Measurements from ENCODE around the gene LRR1. TPM values are rescaled to one million over a fixed set of nuclear protein-coding genes. Genes with fewer than 3 reads are reported as not detected.
A peak's percentile ranks its signal among the peaks of the same experiment; 100 is the strongest.

The LRR1 gene
- total and polyA plus RNA-seq, 12 donors, result 4.7 to 20.9 (median 10.0) TPM

- H3K4me1 ChIP-seq (replicated peaks in 1 of 2), result peaks cover 17 to 26% of the 10 kb centered on the region in 2 donors
- H3K36me3 ChIP-seq (replicated peaks in 1 of 2), result no peaks in the 10 kb centered on the region
- intact Hi-C loops (cut with DNase I), result no loop called here
- WGBS, 4 donors, result 0% methylated on average over 9 to 15 of the region's 15 CpGs
- peak overlapping the region; percentile 64 to 93 (median 81) for H3K4me3 ChIP-seq
- TF ChIP-seq POLR2A (IDR thresholded peaks at IDR 0.05) (no peak), CTCF (IDR thresholded peaks at IDR 0.05) (no peak)
- H3K27me3 ChIP-seq, result no peaks in the 10 kb centered on the region
- peak in 3 of 7 donors; percentile 29 to 36 (median 35) for DNase-seq
- no peaks in the 10 kb centered on the region for H3K9me3 ChIP-seq (replicated peaks in 1 of 3)
- H3K27ac ChIP-seq, result peak overlapping the region; percentile 92 to 98 (median 95)
Measured at GRCh38 chr14:49598189-49598484, 603 bp upstream of the LRR1 start.

GRCh38 chr14:49607583-49607982, 8.8 kb downstream of the LRR1 start:
- Histone ChIP-seq H3K9me3 (replicated peaks in 1 of 3) (no peaks in the 10 kb centered on the region), H3K27me3 (no peaks in the 10 kb centered on the region), H3K4me3 (no peak overlapping the region), H3K4me1 (replicated peaks in 1 of 2) (no peaks in the 10 kb centered on the region), H3K36me3 (replicated peaks in 1 of 2) (peaks cover 0 to 2% of the 10 kb centered on the region in 2 donors), H3K27ac (no peak overlapping the region)
- intact Hi-C loops (cut with DNase I), result no loop called here
- no peak for TF ChIP-seq CTCF (IDR thresholded peaks at IDR 0.05)
- TF ChIP-seq POLR2A (IDR thresholded peaks at IDR 0.05), result no peak
- no peak for DNase-seq
- 90 to 98% (median 97%) methylated on average over 6 of the region's 6 CpGs for WGBS, 4 donors

- DNase-seq, result no peak
- intact Hi-C loops (cut with DNase I), result no loop called here
- H3K36me3 ChIP-seq (replicated peaks in 1 of 2), result no peaks in the 10 kb centered on the region
- H3K4me1 ChIP-seq (replicated peaks in 1 of 2), result no peaks in the 10 kb centered on the region
- TF ChIP-seq CTCF (IDR thresholded peaks at IDR 0.05) (no peak), POLR2A (IDR thresholded peaks at IDR 0.05) (no peak)
- WGBS, 4 donors, result 93 to 95% (median 94%) methylated on average over 4 of the region's 4 CpGs
- H3K27me3 ChIP-seq, result no peaks in the 10 kb centered on the region
- no peak overlapping the region for H3K4me3 ChIP-seq
- H3K27ac ChIP-seq, result no peak overlapping the region
- H3K9me3 ChIP-seq (replicated peaks in 1 of 3), result no peaks in the 10 kb centered on the region
Measured at GRCh38 chr14:49612251-49612650, 13.5 kb downstream of the LRR1 start.

- intact Hi-C loops (cut with DNase I), result no loop called here
- DNase-seq, result no peak
- Histone ChIP-seq H3K4me1 (replicated peaks in 1 of 2) (no peaks in the 10 kb centered on the region), H3K36me3 (replicated peaks in 1 of 2) (peaks cover 0 to 1% of the 10 kb centered on the region in 2 donors), H3K9me3 (replicated peaks in 1 of 3) (no peaks in the 10 kb centered on the region), H3K27ac (no peak overlapping the region), H3K4me3 (no peak overlapping the region), H3K27me3 (no peaks in the 10 kb centered on the region)
- TF ChIP-seq CTCF (IDR thresholded peaks at IDR 0.05), result no peak
- TF ChIP-seq POLR2A (IDR thresholded peaks at IDR 0.05), result no peak
- WGBS, 4 donors, result 87 to 91% (median 90%) methylated on average over 8 of the region's 8 CpGs
Measured at GRCh38 chr14:49612671-49613070, 13.9 kb downstream of the LRR1 start.

Measured in adrenal gland (tissue), 12 donors.